ENCODE measurements around the gene ARHGAP26. TPM values are rescaled to one million over a fixed set of nuclear protein-coding genes. Genes with fewer than 3 reads are reported as not detected.

The ARHGAP26 gene
- total and polyA plus RNA-seq, 2 donors (not counting 3 experiments of a cell fraction or from before 2014, with no cell fraction given), result 3.1 to 16.2 TPM

DNA sequence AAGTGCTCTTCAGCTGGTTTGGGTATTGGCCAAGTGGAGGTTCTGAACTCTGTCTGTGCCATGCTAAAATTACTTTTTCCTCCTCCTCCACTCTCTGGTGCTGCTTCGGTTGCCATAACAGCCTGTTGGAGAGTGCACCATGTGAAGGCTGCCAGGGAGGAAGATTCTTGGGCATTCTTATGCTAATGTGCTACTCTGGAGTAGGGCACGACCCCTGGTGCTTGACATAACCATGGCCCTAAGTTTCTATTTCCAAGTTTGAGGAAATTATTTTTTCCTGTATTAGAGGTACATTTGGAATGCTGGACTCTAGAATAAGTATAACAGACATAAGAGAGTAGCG is 111.6 kb downstream of the ARHGAP26 start:
- POLR2A ChIA-PET, result interaction anchor here (0.5 kb wide), 1 partner anchor 77 kb away, joined by 4 read pairs; no protein-coding TSS in a partner anchor
- no peak for TF ChIP-seq CTCF (IDR thresholded peaks at IDR 0.05; ENCODE audit: extremely low read depth in 1 of 2, insufficient read depth in 1 of 2, low read depth in 1 of 2, low read length in 2 of 2)
- TF ChIP-seq FOS (IDR thresholded peaks at IDR 0.05; ENCODE audit: borderline replicate concordance, insufficient read depth, low read length), result no peak
- TF ChIP-seq EZH2 (IDR thresholded peaks at IDR 0.05; ENCODE audit: borderline replicate concordance, low read depth, low read length, severe bottlenecking), result no peak
- no peak for TF ChIP-seq POLR2A (IDR thresholded peaks at IDR 0.05; ENCODE audit: low read depth, low read length)
- no peak for TF ChIP-seq JUN (IDR thresholded peaks at IDR 0.05; ENCODE audit: borderline replicate concordance, insufficient read depth, insufficient read length, low read depth)
- no peak for TF ChIP-seq POLR2AphosphoS5 (IDR thresholded peaks at IDR 0.05; ENCODE audit: insufficient read depth, low read depth, low read length)
- TF ChIP-seq, protein P1, sequence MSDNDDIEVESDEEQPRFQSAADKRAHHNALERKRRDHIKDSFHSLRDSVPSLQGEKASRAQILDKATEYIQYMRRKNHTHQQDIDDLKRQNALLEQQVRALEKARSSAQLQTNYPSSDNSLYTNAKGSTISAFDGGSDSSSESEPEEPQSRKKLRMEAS (IDR thresholded peaks at IDR 0.05; ENCODE audit: insufficient read depth, insufficient read length), result no peak
- TF ChIP-seq MYC (IDR thresholded peaks at IDR 0.05; ENCODE audit: low read depth, low read length), result no peak
- TF ChIP-seq GATA2 (IDR thresholded peaks at IDR 0.05; ENCODE audit: insufficient read depth, insufficient read length, low read depth, low read length), result no peak

More for the DNA sequence above, 111.6 kb downstream of the ARHGAP26 start:
- H2AFZ ChIP-seq (ENCODE audit: low read depth, low read length), result no peak overlapping the region
- dilution Hi-C loops (cut with MboI; ENCODE audit: extremely low pct_ligation_motif_present, low sequenced_read_pairs) (loop anchor here (25.0 kb wide), 1 partner anchor 169 kb away; no protein-coding TSS in a partner anchor), intact Hi-C loops (cut with micrococcal nuclease) (loop anchor here (5.0 kb wide), 1 partner anchor 269 kb away; no protein-coding TSS in a partner anchor)
- no peaks in the 10 kb centered on the region for H3K79me2 ChIP-seq (ENCODE audit: control insufficient read depth, insufficient read depth, low read length)
- no peaks in the 10 kb centered on the region for H3K9me1 ChIP-seq (replicated peaks; ENCODE audit: control insufficient read depth, extremely low read depth, insufficient read depth, low read length)
- no peak overlapping the region for H3K9ac ChIP-seq (replicated peaks; ENCODE audit: extremely low read depth, insufficient read depth, low read length)
- H3K36me3 ChIP-seq (ENCODE audit: control insufficient read depth in 2 of 2, extremely low read depth in 1 of 2, insufficient read depth in 2 of 2, low read length in 2 of 2), result no peaks in the 10 kb centered on the region
- H4K20me1 ChIP-seq (replicated peaks; ENCODE audit: control insufficient read depth, extremely low read depth, insufficient read depth, low read length), result no peaks in the 10 kb centered on the region
- H3K27me3 ChIP-seq (ENCODE audit: control insufficient read depth in 2 of 2, insufficient read depth in 2 of 2, low read length in 2 of 2), result no peaks in the 10 kb centered on the region
- H3K4me1 ChIP-seq (ENCODE audit: control insufficient read depth, extremely low read depth, insufficient read depth, low read length), result peaks cover 18% of the 10 kb centered on the region
- CTCF ChIA-PET, result interaction anchor here (1.8 to 21.9 kb wide), 5 partner anchors 14 to 226 kb away, joined by 6 to 1173 read pairs (median 28); no protein-coding TSS in a partner anchor
- no peak overlapping the region for H3K4me2 ChIP-seq (ENCODE audit: insufficient read depth, low read length)
- H3K9me3 ChIP-seq (replicated peaks; ENCODE audit: control insufficient read depth, insufficient read depth, low read length), result no peaks in the 10 kb centered on the region
- FAIRE-seq (no peak), DNase-seq (ENCODE audit: low read depth, low spot score) (no peak)
- no peak overlapping the region for H3K27ac ChIP-seq (ENCODE audit: insufficient read depth, low read depth, low read length)
- no TSS peak for BruUV-seq (replicated peaks)
- H3K4me3 ChIP-seq (replicated peaks in 1 of 3; ENCODE audit: insufficient read depth in 1 of 3, low read depth in 1 of 3, low read length in 3 of 3), result no peak overlapping the region
